NT2/D1 (cell line): Measurements from ENCODE around the gene MYCL.
"Not testable (repeated sequence)": the region's sequence is repeated elsewhere in the genome, so short reads cannot be mapped to it uniquely, and the experiment has no call there.

ENCODE experiments used
- DNase-seq: peaks from one replicate; pipeline ENCODE4 v3.0.0-alpha.2; 2011; ENCODE audit warnings: low read depth, low spot score
- H3K27me3 ChIP-seq: 2 replicates; pipeline ENCODE4 v1.6.0; 2011; ENCODE audit warnings: mild to moderate bottlenecking; ENCODE audit not compliant: insufficient read length, insufficient read depth
- H3K36me3 ChIP-seq: 2 replicates; pipeline ENCODE4 v1.6.1; 2011; ENCODE audit warnings: mild to moderate bottlenecking, low read length, mixed read lengths; ENCODE audit not compliant: insufficient read depth, insufficient read length
- H3K4me1 ChIP-seq: 2 replicates; pipeline ENCODE4 v1.5.1; 2011; ENCODE audit not compliant: insufficient read depth, insufficient read length
- H3K4me3 ChIP-seq: 2 replicates; pipeline ENCODE4 v1.5.1; 2011; ENCODE audit warnings: low read depth; ENCODE audit not compliant: insufficient read length
- H3K9ac ChIP-seq: 2 replicates; pipeline ENCODE4 v1.6.0; 2011; ENCODE audit warnings: low read depth; ENCODE audit not compliant: insufficient read length
- H3K9me3 ChIP-seq: 2 replicates; pipeline ENCODE4 v1.5.1; 2011; ENCODE audit warnings: mild to moderate bottlenecking, low read length; ENCODE audit not compliant: insufficient read depth
- SUZ12 ChIP-seq: IDR thresholded peaks from 2 replicates; pipeline ENCODE4 v1.6.1; 2011; ENCODE audit not compliant: insufficient read length, insufficient read depth; ENCODE audit errors: extremely low read depth
- YY1 ChIP-seq: IDR thresholded peaks from 2 replicates; pipeline ENCODE4 v1.6.1; 2011; ENCODE audit not compliant: insufficient read length, insufficient read depth
- ZNF274 ChIP-seq: IDR thresholded peaks from 2 replicates; pipeline ENCODE4 v1.6.1; 2011; ENCODE audit warnings: mild to moderate bottlenecking, low read depth, low read length

The MYCL gene

DNA sequence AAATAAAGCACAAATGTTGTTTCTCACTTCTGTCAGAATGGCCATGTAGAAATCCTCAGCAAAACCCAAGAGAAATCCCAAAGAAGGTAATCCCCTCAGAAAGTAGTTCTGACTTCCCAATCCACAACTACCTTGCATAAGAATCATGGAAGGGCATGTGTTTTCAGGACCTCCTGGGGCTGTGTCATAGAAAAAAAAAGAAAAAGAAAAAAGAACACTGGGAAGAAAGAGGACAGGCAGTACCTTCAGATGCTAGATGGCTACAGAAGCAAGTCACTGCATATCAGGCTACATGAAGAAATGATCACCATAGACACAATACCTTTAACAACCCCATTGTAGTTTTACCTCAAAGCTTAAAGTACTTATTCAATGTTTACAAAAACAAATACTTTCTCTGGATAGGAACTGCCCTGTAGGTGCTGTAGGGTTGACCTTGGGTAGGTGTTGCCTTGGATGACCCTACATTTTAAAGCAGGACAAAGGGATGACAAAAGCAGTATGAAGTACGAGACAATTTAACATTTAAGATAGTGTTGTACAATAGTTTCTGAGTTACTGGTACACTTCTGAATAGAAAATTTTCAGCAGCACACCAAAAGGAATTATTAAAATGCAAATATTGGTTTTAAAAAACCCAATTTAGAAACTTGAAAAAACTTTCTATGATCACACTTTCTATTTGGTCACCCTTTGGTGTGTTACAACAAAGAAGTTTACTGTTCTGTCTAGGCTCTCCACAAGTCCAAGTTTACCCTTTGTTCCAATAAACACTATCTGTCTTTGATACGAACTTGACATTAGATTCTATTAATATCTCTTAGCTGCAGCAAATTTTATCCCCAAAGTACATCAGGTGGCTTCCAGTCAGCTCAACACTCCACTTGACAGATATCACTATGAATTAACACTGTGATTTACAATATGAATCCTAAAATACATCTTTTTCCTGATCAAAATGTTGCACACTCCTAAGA lies 23.4 kb downstream of the MYCL start:
- H3K27me3 ChIP-seq = no peaks in the 10 kb centered on the region
- no peak for DNase-seq
- no peak overlapping the region for H3K4me3 ChIP-seq
- TF ChIP-seq SUZ12 (no peak), ZNF274 (no peak), YY1 (no peak)
- H3K9me3 ChIP-seq = no peaks in the 10 kb centered on the region; the same call in 1 of the 2 replicates
- H3K9ac ChIP-seq = no peak overlapping the region
- peaks cover 5% of the 10 kb centered on the region for H3K4me1 ChIP-seq
- peaks cover 41% of the 10 kb centered on the region for H3K36me3 ChIP-seq

DNA sequence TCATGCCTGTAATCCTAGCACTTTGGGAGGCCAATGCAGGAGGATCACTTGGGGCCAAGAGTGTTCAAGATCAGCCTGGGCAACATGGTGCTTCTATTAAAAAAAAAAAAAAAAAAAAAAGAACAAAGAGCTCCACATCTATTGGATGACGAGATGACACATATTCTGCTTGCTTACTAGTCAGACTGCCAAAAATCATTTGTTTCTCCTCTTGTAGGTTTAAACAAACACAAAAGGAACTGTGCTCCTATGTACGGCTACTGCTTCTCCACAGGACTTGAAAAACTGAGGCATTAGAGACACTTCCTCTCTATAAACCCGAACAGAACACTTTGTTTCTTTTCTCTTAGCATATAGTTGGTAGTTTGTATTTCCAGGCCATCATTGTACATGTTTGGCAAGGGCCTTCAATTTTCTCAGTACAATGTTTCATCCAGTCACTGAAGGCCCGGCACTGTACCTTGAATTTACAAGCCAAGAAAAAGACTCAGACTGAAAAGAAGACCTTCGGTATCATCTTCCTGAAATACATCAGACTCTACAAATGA lies 24.4 kb downstream of the MYCL start:
- Histone ChIP-seq H3K4me3 (no peak overlapping the region), H3K9me3 (peaks cover 2% of the 10 kb centered on the region), H3K9ac (no peak overlapping the region), H3K4me1 (peaks cover 5% of the 10 kb centered on the region), H3K27me3 (no peaks in the 10 kb centered on the region), H3K36me3 (peaks cover 43% of the 10 kb centered on the region)
- no peak for DNase-seq
- TF ChIP-seq YY1 = no peak
- no peak for TF ChIP-seq ZNF274
- no peak for TF ChIP-seq SUZ12

DNA sequence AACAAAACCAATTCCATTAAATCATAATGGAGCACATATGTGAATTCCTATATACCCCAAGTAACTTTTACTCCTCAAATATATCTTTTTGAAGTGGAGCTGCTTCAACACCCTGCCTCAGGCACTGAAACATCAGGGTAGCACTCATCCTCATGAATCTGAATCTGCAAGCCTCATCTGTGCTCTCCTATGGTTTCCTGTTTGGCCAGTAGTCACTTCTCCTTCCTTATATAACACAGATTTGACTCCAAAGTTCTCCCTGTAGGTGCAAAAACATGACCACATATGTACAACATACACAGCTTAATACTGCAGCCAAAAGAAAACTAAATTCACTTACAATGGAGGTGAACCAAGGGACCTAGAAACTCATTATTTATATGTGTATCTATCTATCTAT lies 25.6 kb downstream of the MYCL start:
- TF ChIP-seq ZNF274 = no peak
- no peak for TF ChIP-seq YY1
- peaks cover 14% of the 10 kb centered on the region for H3K9me3 ChIP-seq
- peaks cover 5% of the 10 kb centered on the region for H3K4me1 ChIP-seq
- peaks cover 35% of the 10 kb centered on the region for H3K36me3 ChIP-seq
- no peak overlapping the region for H3K9ac ChIP-seq
- H3K4me3 ChIP-seq = no peak overlapping the region
- no peak for DNase-seq
- H3K27me3 ChIP-seq = no peaks in the 10 kb centered on the region

DNA sequence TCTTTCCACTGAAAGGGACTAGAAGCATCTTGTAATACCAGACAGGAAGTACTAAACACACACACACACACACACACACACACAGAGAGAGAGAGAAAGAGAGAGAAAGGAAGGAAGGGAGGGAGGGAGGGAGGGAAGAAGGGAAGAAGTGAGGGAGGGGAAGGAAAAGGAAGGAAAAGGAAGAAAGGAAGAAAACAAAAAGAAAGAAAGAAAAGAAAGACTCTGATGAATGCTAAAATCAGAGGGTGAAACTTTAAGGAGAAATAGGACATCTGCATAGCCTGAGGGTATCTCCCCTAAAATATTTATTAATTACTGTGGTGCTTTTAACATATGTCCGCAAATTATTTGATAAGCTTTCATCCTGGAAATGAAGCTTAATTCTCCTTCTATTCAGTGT lies 29.0 kb downstream of the MYCL start:
- Histone ChIP-seq H3K9me3 (peaks cover 44% of the 10 kb centered on the region), H3K4me3 (no peak overlapping the region), H3K36me3 (peaks cover 33% of the 10 kb centered on the region), H3K4me1 (peaks cover 5% of the 10 kb centered on the region), H3K27me3 (no peaks in the 10 kb centered on the region), H3K9ac (no peak overlapping the region)
- DNase-seq = no peak
- TF ChIP-seq ZNF274 = no peak
- TF ChIP-seq YY1 = no peak
- TF ChIP-seq SUZ12 = no peak

DNA sequence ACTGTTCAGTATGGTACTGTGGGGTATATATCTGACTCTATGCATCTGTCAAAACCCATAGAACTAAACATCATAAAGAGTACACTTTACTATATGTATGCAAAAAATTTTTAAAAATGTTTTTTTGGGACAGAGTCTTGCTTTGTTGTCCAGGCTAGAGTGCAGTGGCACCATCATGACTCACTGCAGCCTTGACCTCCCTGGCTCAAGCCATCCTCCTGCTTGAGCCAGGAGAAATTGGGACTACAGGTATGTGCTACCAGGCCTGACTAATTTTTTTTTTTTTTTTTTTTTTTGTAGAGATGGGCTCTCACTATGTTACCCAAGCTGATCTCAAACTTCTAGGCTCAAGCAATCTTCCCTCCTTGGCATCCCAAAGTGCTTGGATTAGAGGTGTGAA lies 29.9 kb downstream of the MYCL start:
- H3K4me3 ChIP-seq = no peak overlapping the region
- H3K9me3 ChIP-seq = peaks cover 44% of the 10 kb centered on the region
- TF ChIP-seq ZNF274 (no peak), YY1 (no peak), SUZ12 (no peak)
- H3K9ac ChIP-seq = no peak overlapping the region
- peaks cover 28% of the 10 kb centered on the region for H3K36me3 ChIP-seq
- H3K27me3 ChIP-seq = no peaks in the 10 kb centered on the region
- DNase-seq = no peak
- H3K4me1 ChIP-seq = peaks cover 2% of the 10 kb centered on the region

DNA sequence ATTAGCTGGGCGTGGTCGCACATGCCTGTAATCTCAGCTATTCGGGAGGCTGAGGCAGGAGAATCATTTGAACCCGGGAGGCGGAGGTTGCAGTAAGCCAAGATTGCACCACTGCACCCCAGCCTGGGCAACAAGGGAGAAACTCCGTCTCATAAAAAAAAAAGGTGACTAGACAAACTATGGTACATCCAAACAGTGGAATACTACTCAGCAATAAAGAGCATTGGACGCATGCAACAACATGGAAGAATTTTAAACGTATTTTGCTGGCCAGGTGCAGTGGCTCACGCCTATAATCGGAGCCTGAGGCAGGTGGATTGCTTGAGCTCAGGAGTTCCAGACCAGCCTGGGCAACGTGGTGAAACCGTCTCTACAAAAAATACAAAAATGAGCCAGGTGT lies 30.7 kb downstream of the MYCL start:
- not testable (repeated sequence) for H3K4me1 ChIP-seq, H3K9ac ChIP-seq, H3K27me3 ChIP-seq, H3K4me3 ChIP-seq, DNase-seq
- H3K36me3 ChIP-seq = peaks cover 30% of the 10 kb centered on the region
- H3K9me3 ChIP-seq = peaks cover 44% of the 10 kb centered on the region

DNA sequence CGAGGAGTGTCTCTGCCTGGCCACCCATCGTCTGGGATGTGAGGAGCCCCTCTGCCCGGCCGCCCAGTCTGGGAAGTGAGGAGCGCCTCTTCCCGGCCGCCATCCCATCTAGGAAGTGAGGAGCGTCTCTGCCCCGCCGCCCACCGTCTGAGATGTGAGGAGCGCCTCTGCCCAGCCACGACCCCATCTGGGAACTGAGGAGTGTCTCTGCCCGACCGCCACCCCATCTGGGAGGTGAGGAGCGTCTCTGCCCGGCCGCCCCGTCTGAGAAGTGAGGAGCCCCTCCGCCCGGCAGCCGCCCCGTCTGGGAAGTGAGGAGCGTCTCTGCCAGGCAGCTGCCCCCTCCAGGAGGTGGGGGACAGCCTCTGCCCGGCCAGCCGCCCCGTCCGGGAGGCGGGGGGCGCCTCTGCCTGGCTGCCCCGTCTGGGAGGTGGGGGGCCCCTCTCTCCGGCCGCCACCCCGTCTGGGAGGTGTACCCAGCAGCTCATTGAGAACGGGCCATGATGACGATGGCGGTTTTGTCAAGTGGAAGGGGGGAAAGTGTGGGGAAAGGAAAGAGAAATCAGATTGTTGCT lies 32.1 kb downstream of the MYCL start:
- H3K27me3 ChIP-seq, DNase-seq, H3K4me3 ChIP-seq, H3K4me1 ChIP-seq, H3K9ac ChIP-seq: not testable (repeated sequence)
- H3K36me3 ChIP-seq = peaks cover 34% of the 10 kb centered on the region
- peaks cover 44% of the 10 kb centered on the region for H3K9me3 ChIP-seq
